Left lung (tissue), 10 donors: ENCODE measurements around the gene SENP7. TPM values are rescaled to one million over a fixed set of nuclear protein-coding genes. Genes with fewer than 3 reads are reported as not detected.

Source experiments
- ATAC-seq: fragments of 200-7000 bp; cut with Tn5 transposase; one replicate; pipeline ENCODE4 v1.9.1; 2020; ENCODE audit warnings: moderate library complexity
- DNase-seq, 4 donors: peaks; one replicate each; pipeline ENCODE4 v3.0.0-alpha.2; 2013 to 2020
- H3K27ac ChIP-seq, 2 donors: fragments of 200-600 bp; sonication (generic) in 1 of 2; one replicate each; pipeline versions ENCODE4 v1.5.0 to v1.8.0; 2020 to 2021
- H3K27me3 ChIP-seq, 2 donors: fragments of 200-600 bp; sonication (generic) in 1 of 2; one replicate each; pipeline versions ENCODE4 v1.5.0 to v1.8.0; 2020 to 2021
- H3K36me3 ChIP-seq, 2 donors: fragments of 200-600 bp; sonication (generic) in 1 of 2; one replicate each; pipeline versions ENCODE4 v1.5.0 to v1.8.0; 2020 to 2021
- H3K4me1 ChIP-seq, 2 donors: fragments of 200-600 bp; one replicate each; pipeline ENCODE4 v1.8.0; 2021
- H3K4me3 ChIP-seq, 2 donors: fragments of 200-600 bp; sonication (generic) in 1 of 2; one replicate each; pipeline versions ENCODE4 v1.5.0 to v1.8.0; 2020 to 2021; ENCODE audit warnings: mild to moderate bottlenecking in 1 of 2
- H3K9me3 ChIP-seq, 2 donors: fragments of 200-600 bp; sonication (generic) in 1 of 2; one replicate each; pipeline versions ENCODE4 v1.5.0 to v1.8.0; 2020 to 2021
- CTCF ChIP-seq, 2 donors: fragments of 200-600 bp; sonication (generic) in 1 of 2; IDR thresholded peaks; one replicate each; pipeline versions ENCODE4 v1.5.0 to v1.8.0; 2021; ENCODE audit warnings: antibody characterized with exemption in 2 of 2
- intact Hi-C, 2 donors: fragments of 100-400 bp; cut with DNase I; formaldehyde crosslinking; loops; one replicate each; pipeline versions ENCODE4 v1.11.2 to v1.14.2; 2022
- polyA plus RNA-seq, 6 donors: library from polyadenylated mRNA; unstranded; fragments of 120-200 nt; gene quantifications; one replicate each; pipeline ENCODE4 v1.2.1, GENCODE V29; 2013; ENCODE audit not compliant: insufficient read length in 6 of 6
- total RNA-seq, 2 donors: library from RNA; stranded (reverse); fragmentation: NEBNext Ultra II Directional; extraction: Animal tissue kit (Norgen Biotek cat#: 25700); gene quantifications; one replicate each; pipeline ENCODE4 v1.2.1, GENCODE V29; 2021
- donor health status: DM: no; HTN: yes; CAD: no.
- donor health status: DM: no; HTN: no; CAD: no.

The SENP7 gene
- total and polyA plus RNA-seq, 8 donors: 13.2 to 106 (median 98.4) TPM

- no peak overlapping the region for H3K4me3 ChIP-seq
- H3K9me3 ChIP-seq: no peaks in the 10 kb centered on the region
- H3K27ac ChIP-seq: no peak overlapping the region
- DNase-seq (no peak), ATAC-seq (no peak)
- no peaks in the 10 kb centered on the region for H3K4me1 ChIP-seq
- H3K36me3 ChIP-seq: no peaks in the 10 kb centered on the region
- no peak for TF ChIP-seq CTCF (IDR thresholded peaks at IDR 0.05)
- H3K27me3 ChIP-seq: peaks cover 2 to 16% of the 10 kb centered on the region in 2 donors
- intact Hi-C loops: no loop called here
These were observed 233.8 kb downstream of the SENP7 start for GRCh38 chr3:101279162-101279561.

GRCh38 chr3:101278727-101279126 is 234.3 kb downstream of the SENP7 start:
- Histone ChIP-seq H3K4me3 (no peak overlapping the region), H3K9me3 (no peaks in the 10 kb centered on the region), H3K27ac (no peak overlapping the region), H3K4me1 (no peaks in the 10 kb centered on the region), H3K27me3 (peaks cover 2 to 19% of the 10 kb centered on the region in 2 donors), H3K36me3 (no peaks in the 10 kb centered on the region)
- DNase-seq (no peak), ATAC-seq (no peak)
- intact Hi-C loops: no loop called here
- no peak for TF ChIP-seq CTCF (IDR thresholded peaks at IDR 0.05)

Other genes starting within 250 kb of the SENP7 start
- under 1 TPM; 0.21 to 0.26 TPM for gene IMPG2, start 192.6 kb downstream of the SENP7 start, total RNA-seq
- 1 to 10 TPM in 1 of 6 donors, under 1 TPM in 5; 0.53 to 1.0 (median 0.68) TPM for gene IMPG2, start 192.6 kb downstream of the SENP7 start, polyA plus RNA-seq
- 10 to 100 TPM; 12.3 to 18.2 TPM for gene TRMT10C, start 48.7 kb upstream of the SENP7 start, total RNA-seq
- 10 to 100 TPM; 24.5 to 26.6 (median 25.5) TPM for gene TRMT10C, start 48.7 kb upstream of the SENP7 start, polyA plus RNA-seq
- gene PCNP, start 61.0 kb upstream of the SENP7 start, total RNA-seq: 100 to 1,000 TPM; 137 to 142 TPM
- gene PCNP, start 61.0 kb upstream of the SENP7 start, polyA plus RNA-seq: 100 to 1,000 TPM; 203 to 244 (median 228) TPM
- 10 to 100 TPM; 16.6 to 18.1 TPM for gene ZBTB11, start 163.9 kb upstream of the SENP7 start, total RNA-seq
- 10 to 100 TPM; 25.5 to 27.7 (median 26.0) TPM for gene ZBTB11, start 163.9 kb upstream of the SENP7 start, polyA plus RNA-seq
- 100 to 1,000 TPM; 811 to 860 TPM for gene RPL24, start 173.5 kb upstream of the SENP7 start, total RNA-seq
- 1,000 to 10,000 TPM; 1,773 to 2,052 (median 1,935) TPM for gene RPL24, start 173.5 kb upstream of the SENP7 start, polyA plus RNA-seq
- 10 to 100 TPM in 1 of 2 donors, 1 to 10 TPM in 1; 8.5 to 11.2 TPM for gene CEP97, start 211.4 kb upstream of the SENP7 start, total RNA-seq
- 10 to 100 TPM; 17.7 to 23.7 (median 20.0) TPM for gene CEP97, start 211.4 kb upstream of the SENP7 start, polyA plus RNA-seq